ENCODE measurements around the gene NR4A1.

NR4A1 gene

DNA sequence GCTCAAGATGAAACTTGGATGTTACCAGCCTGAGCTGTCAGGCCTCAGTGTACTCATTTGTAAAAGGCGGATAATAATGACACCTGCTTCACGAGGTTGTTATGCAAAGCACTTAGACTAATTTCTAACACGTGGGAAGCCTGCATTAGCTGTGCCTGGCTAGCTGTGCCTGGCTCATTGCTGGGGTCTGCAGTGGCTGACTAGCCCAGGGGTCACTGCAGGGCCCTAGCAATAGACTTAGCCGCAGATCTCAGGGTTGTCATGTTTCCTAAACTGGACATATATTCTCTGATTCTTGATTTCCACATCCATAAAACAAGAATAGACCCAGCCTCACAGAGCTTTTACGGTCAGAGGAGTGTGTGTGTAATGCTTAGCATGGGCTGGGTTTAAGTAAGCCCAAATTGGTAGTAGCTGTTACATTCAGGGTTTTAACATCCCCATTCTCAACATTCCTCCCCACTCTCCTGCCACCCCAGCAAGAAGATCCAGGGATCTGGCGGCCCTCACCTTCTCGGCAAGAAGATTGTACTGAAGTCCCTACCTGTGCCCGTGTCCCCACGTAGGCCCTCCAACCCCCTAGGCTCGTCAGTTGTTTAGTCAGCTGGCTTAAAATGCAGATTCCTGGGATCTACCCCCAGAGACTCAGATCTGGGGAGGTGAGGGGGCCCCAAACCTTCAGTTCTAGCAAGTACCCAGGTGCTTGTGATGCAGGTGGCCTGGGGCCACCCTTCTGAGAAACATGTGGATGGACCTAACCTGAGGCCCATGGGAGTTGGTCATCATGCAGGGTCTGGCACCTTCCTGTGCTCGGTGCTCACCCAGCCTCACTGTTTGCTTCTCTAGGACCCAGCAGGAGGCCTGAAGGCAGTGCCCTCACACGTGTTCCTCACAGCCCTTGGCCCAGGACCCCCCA, 8.6 kb downstream of the NR4A1 start:
- no peak for DNase-seq

DNA sequence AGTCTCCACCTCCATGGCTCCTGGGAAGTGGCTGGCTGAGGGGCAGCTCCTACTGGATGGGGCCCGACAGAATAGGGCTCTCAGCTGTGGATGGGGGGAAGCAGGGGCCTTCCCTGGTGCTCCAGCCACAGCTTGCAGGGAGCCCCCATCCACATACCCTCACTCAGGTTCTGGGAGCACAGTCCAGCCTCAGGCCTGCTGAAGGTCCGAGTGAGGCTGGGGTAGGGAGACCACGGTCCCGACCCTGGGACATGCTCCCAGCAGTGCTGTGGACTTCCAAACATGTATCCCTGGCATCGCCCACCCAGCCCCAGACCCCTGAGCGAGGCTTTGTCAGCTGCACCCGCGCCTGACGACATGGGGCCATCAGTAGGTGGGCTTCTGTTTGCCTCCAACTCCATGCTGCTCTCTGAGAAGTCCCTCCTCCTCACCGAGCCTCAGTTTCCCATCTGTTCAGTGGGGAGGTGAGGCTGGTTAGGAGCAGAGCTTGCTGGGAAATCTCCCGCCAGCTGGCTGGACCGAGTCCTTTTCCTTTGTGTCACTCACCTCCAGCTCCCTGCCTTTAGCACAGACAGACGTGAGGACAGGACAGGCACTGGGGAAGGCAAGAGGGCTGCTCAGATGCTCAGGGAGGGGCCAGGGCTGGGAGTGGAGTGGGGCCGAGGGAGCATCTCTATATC, 9.4 kb downstream of the NR4A1 start:
- DNase-seq, result no peak

DNA sequence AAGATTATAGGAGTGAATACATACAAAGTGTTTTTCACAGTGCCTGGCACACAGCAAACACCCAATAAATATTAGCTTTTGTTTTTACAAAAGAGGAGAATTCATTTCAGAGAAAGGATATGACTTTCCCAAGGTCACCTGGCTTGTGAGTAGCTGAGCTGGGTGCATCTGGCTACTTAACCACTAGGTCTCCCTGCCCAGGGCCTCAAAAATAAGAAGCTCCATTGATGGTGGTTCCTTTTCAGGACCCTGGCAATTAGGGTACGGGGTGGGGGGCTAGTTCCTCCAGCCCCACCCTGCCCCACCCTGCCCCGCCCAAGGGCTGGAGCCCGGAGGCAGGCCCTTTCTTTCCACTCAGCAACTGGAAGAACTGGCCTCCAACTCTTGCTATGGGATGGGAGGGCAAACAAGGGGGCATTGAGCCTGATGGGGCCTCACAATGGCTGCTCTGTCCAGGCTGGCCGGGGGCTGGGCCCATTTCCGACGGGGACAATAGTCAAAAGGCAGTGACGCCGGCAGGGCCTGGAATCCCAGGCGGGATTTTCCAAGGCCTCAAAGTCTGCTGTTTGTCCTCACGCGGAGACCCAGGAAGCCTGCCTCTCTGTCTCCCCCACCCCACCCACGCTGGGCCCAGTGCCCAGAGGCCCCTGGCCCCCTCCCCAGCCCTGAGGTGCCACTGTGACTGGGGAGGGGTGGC, 10.4 kb downstream of the NR4A1 start:
- no peak for DNase-seq

DNA sequence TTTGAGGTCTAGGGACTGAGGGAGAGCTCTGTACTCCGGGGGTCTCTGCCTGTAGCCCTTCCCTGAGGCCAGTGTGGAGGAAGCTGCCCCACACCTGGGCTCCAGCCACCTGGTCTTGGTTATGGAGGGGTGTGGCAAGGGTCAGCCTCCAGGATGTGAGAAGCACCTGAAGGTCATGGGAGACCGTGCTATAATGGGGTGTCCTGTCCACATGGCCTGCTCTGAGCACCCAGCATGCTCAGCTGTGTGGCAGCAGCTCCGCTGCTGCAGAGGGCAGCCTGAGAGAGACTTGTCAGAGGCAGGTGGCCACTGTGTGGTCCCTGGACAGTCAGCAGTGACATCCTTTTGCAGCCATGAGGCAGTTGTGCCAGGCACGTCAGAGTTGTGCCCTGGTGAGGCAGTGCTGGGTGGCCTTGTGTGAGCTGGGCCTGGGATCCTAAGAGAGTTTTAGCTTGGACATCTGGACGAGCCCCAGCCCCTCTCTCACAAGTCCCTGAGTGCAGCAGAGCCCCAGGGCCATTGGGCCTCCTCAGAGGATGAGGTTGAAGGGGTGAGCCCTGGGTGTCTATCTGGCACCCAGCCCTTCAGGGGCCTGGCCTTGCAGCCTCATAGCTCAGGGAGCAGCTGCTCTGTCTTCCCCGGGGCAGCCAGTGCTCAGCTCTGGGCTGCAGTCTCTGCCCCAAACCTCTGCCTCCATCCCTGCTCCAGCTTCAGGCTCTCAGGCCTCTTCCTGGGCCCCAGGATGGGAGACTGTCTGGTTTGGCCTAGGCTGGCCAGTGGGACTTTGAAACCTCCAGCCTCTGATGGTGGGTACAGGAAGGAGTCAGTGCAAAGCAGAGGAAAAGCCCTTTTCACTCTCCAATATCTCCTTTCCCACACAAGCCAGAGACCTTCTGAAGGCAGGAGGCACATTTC, 11.2 kb downstream of the NR4A1 start:
- no peak for DNase-seq

DNA sequence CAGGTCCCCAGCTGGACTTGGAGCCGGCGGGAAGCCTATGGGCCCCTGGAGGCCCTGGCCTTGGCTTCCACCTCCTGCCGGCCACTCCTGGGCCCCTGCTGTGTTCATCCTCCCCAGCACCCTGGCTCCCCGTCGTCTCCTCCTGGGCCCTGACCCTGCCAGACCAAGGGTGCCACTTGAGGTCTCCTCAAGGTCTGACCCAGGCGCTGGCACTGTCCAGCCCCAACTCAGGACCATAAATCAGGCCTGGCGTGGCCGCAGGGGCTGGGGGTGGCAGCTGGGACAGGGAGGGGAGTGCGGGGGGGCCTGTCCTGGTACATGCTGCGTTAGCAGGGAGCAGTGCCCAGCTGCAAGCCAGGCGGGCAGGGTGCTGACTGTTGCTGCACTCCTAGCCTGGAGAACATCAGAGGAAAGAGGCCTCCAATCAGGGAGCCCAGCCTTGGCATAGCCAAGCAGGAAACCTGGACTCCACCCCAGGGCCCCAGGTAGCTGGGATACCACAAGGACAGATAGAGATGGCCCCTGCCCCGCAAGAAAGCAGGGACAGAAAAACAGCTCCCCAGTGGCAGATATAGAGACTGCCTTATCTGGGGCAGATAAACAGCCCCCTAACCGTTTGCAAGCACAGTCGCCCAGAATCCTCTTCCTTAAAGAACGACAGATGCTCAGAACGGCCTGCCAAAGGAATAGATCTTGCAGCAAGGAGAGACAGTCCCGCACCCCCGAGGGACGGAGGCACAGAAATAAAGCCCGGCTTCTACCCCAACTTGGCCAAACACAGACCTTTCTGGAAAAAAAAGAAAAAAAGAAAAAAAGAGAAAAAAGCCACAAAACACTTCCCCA, 12.1 kb downstream of the NR4A1 start:
- DNase-seq, result no peak

DNA sequence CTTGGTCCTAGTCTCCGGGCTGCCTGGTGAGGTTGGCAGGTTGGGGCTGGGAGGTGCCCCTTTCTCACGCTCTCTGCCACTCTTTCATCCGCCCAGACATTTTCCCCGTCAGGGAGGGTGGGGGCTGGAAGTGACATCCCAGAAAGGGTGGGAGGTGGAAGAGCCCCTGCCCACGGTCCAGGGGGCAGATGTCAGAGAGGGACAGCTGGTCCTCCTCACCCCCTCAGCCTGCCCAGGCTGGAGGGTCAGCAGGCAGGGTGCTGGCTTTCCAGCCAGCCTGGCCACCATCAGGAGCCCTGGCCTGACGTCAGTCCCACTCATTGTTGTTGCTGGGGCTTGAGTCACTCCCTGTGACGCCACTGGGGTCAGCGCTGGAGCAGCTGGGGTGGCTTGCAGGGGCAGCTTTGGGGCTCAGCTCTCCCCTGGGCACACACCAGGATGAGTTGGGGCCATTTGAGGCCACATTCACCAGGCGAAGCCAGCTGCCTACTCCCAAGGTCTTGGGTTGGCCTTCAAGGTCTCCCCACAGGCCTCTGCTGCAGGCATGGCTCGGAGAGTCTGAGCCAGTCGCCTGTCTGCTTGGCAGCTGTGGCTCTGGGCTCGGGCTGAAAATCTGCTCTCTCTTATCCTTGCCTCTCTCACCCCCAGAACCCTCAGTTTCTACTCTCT, 12.9 kb downstream of the NR4A1 start:
- DNase-seq, result no peak

DNA sequence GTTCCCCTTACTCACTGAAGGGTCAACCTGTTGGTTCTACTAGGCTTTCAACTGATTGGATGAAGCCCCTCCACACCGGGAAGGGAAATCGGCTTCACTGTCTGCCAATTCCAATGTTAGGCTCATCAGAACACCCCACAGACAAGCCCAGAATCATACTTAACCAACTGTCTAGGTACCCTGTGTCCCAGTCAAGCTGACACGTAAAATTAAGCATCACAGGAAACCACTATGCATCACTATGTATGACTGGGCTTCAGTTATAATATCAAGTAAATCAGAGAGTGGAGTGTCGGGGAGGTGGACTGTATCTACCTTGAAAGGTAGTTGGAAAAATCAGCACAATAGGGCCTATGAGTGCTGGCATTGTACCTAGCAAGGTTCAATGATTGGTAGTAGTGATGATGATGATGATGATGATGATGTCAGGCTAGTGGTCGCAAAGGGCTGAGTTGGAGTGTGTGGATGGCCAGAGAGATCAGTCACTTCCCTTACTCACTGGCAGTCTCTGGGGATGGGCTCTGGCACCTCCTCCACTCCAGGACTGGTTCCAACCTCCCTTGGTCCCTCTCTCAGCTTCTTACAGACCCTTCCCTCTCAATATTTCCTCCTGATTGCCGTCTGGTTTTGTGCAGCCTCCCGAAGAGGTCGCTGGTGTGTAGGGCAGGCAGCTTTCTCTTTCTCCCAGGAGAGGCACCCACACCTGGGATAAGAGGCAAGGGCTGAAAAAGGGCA, 15.3 kb downstream of the NR4A1 start:
- DNase-seq, result peak in 1 of 5 experiments; percentile 36

DNA sequence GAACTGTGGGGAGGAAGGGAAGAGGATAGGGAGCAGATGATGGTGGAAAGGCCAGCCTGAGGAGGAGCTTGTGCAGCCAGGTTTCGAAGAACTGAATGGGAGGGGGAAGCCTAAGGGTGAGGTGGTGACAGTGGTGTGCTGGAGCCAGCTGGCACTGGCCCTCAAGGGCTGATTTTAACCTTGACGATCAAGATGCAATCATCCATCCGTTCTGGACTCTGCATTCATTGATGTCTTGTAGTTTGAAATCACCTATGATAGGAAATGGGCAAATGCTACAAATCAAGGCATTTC, 15.8 kb downstream of the NR4A1 start:
- DNase-seq, result no peak

DNA sequence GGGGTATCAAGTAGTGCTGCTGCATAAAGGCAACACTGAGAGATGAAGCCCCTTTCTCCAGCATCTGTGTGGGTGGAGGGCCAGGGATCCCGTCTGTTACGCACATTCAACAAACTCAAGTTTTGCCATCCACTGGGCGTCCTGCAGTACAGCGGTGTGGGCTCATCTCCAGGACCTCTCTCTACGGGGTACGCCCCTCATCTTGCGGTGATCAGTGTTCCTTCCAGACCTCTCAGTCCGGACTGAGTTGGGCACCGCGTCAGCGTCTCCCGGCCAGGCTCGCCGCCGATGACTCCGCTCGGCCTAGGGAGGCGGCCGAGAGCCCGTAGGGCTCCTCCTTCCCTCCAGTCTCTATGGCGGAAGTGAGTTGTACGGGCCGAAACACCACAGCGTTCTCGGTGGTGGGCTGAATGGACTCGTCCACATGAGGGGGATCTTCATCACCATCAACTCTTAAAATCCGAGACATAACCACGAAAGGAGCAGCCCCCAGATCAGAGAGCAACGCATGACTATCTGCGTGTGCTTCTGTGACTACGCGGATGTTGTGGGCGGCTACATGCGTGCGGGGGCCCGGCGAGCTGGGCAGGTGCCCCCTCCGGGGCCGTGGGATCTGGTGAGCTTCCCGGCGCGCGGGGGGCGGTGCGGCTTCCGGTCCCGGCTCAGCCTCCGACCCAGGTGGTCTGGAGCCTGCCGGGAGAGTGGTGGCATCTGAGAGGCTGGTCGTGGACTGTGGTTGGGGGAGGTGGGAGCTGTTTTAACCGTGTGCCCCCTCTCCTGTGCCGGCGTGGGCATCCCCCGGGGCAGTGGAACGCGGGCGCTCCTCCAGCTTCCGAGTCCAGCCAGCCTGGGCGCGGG, 18.3 kb downstream of the NR4A1 start, which contains the start of gene ATG101:
Gene ATG101, plus strand, starts transcription at position 652 of the 858 bp plus-strand sequence. CDS start 3,673 bp downstream, outside the sequence.
- peak; percentile 64 to 97 (median 79) for DNase-seq

DNA sequence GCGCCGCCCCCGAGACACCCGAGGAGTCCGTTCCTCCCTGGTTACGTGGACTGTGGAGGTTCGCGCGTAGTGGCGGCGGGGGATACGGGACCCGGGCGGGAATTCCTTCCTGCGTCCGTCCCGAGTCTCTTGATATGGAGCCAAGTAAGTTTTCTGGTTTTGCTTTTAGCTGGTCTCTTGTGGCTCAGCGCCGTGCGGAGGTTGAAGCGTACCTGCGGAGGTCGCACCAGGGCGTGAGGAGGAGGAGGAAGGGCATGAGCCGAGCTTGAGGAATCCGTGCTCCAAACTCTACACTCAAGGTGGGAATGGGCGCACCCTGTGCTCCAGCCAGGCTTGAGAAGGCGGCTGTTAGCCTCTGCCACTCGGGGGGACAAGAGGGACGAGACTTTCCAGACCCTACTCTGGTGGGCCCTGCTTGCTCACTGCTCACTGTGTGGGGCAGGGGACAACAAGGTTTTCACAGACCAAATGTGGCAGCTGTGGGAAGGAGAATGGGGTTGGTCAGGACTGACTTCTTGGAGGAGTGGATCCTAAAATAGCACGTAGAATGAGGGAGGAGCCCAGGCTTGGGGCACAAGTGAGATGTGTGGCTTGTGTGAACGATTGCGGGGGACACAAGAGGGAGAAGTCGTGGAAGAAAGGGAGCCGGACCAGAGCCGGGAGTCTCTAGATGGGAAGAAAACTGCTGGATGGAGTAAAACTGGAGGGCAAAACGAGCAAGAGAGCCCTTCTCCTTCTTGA, 19.1 kb downstream of the NR4A1 start:
- no peak for DNase-seq

DNA sequence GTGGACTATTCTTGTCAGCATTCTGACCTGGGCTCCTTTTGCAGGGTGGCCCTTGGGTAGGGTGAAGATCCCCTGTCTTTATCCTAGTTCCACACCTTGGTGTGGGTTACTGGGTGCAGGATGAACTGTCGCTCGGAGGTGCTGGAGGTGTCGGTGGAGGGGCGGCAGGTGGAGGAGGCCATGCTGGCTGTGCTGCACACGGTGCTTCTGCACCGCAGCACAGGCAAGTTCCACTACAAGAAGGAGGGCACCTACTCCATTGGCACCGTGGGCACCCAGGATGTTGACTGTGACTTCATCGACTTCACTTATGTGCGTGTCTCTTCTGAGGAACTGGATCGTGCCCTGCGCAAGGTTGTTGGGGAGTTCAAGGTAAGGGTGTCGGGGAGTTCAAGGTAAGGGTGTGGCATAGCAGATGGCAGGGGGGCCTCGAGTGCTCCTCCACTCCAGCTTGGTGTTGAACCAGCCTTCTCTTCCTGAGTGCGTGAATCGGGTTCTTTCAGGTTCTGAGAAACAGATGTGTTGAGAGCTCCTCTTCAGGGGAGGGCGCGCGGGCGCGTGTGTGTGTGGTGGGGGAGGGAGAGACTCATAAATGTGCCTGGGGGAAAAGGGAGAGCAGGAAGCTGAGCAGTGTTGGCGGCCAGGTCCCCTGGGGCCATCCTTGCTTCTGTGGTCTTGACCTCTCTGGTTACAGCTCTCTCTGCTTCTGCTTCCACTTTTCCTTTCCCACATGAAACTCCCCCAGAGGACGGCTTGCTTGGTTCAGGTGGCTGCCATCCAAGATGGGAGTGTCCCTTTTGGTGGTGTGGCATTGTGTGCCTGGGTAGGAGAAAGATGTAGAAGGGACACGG, 22.5 kb downstream of the NR4A1 start:
- DNase-seq, result no peak

DNA sequence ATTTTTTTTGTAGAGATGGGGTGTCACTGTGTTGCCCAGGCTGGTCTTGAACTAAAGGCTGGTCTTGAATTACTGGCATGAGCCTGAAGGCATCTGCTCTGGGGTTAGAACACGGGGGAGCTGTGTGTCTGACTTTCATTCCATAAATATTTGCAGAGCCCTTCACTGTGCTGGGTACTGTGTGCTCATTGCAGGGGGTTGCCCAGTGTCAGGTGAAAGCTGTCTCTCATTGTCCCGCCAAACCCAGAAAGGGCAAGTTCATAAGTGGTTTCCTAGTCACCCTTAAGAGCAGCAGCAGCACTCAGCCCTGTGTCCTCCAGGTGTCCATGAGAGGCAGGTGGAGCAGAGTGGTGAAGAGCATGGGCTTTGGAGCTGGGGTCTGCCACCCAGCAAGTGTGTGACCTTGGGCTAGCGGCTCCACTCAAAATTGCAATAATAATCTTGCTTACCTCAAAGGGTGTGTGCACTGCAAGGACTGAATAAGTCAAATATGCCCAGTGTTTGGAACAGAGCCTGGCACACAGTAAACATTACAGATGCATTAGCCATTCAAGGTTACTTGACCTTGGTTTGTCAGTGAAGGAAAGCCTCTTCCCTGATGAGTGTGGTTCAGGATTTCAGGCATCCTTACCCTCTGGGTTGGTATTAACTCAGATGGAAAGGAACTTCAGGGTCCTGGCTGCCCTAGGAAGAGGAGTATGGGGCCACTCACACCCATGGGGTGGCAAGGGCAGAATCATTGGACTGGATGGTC, 23.9 kb downstream of the NR4A1 start:
- no peak for DNase-seq

DNA sequence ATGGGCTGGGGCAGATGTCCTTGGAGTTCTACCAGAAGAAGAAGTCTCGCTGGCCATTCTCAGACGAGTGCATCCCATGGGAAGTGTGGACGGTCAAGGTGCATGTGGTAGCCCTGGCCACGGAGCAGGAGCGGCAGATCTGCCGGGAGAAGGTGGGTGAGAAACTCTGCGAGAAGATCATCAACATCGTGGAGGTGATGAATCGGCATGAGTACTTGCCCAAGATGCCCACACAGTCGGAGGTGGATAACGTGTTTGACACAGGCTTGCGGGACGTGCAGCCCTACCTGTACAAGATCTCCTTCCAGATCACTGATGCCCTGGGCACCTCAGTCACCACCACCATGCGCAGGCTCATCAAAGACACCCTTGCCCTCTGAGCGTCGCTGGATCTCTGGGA, 25.6 kb downstream of the NR4A1 start:
- DNase-seq, result no peak

DNA sequence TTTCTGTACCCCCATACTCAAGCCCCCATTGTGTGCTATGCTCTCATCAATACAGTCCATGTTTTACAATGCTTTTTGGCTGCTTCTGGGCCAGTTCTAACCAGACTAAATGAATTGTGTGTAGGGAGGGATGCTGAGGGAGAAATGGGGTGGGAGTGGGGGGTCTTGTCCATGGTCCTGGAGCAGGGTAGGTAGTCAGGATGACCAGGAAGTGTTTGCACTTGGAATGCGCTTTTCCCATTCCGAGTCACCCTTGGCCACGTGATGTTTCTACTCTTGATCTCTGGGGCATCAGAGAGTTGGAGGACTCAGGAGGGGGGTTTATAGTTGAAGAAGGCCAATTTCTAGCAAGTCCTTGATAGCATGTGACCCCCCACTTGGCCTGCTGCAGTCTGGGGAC, 27.0 kb downstream of the NR4A1 start:
- no peak for DNase-seq

DNA sequence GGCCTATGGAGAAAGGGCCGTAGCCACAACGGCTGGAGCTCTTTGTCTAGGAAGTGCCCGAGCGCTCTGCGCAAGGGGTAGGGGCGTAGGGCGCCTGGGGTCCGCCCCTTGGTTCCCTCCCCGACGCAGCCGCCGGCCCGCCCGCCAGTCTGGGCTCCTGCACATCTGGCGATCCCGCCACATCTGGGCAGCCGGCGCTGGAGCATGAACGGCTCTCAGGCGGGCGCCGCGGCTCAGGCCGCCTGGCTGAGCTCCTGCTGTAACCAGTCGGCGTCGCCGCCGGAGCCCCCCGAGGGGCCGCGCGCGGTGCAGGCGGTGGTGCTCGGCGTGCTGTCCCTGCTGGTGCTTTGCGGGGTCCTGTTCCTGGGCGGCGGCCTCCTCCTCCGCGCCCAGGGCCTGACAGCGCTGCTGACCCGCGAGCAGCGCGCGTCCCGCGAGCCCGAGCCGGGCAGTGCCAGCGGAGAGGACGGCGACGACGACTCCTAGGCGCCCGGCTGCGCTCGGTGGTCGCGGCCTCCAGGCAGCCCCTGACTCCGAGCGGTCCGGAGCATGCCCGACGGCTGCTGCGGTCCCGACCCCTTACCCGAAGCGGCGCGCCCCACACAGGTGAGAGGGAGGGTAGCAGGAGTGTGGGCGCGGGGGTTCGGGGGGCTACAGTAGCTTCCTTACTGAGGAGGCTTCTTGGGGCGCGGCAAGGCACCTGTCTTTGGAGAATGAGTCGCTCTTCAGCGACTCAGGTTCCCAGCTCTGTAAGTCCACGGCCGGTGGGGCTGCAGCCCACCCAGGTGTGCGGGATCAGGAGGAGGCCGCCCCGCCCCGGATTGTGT, 28.5 kb downstream of the NR4A1 start, which contains the start of gene SMIM41:
Gene SMIM41, plus strand, starts transcription at position 129 of the 827 bp plus-strand sequence. Its CDS starts 76 bp downstream, at position 205.
- no peak for DNase-seq
